Measurements from ENCODE around the gene SMURF2.

Gene SMURF2

GRCh38 chr17:64686705-64687104 lies 24.6 kb upstream of the SMURF2 start:
- Histone ChIP-seq H4K20me1 (ENCODE audit: insufficient read depth) (no peaks in the 10 kb centered on the region), H3K4me3 (IDR thresholded peaks at IDR 0.05; ENCODE audit: insufficient read depth, low read depth, low read length) (no peak overlapping the region), H3K9ac (no peak overlapping the region), H3K79me2 (ENCODE audit: insufficient read depth, low read depth) (no peaks in the 10 kb centered on the region), H2AFZ (ENCODE audit: low read depth) (no peak overlapping the region), H3K4me2 (no peak overlapping the region), H3K27me3 (ENCODE audit: insufficient read depth, low read depth) (no peaks in the 10 kb centered on the region), H3K36me3 (ENCODE audit: insufficient read depth) (no peaks in the 10 kb centered on the region), H3K4me1 (ENCODE audit: low read depth, poor library complexity, severe bottlenecking) (no peaks in the 10 kb centered on the region), H3K27ac (no peak overlapping the region)
- no peak for TF ChIP-seq CTCF (conservative IDR thresholded peaks at IDR 0.05; ENCODE audit: low read depth, low read length)

- TF ChIP-seq CTCF (conservative IDR thresholded peaks at IDR 0.05; ENCODE audit: low read depth, low read length): no peak
- H3K4me2 ChIP-seq: no peak overlapping the region
- no peaks in the 10 kb centered on the region for H3K4me1 ChIP-seq (ENCODE audit: low read depth, poor library complexity, severe bottlenecking)
- no peak overlapping the region for H3K9ac ChIP-seq
- H3K36me3 ChIP-seq (ENCODE audit: insufficient read depth): no peaks in the 10 kb centered on the region
- H4K20me1 ChIP-seq (ENCODE audit: insufficient read depth): no peaks in the 10 kb centered on the region
- no peak overlapping the region for H3K4me3 ChIP-seq (IDR thresholded peaks at IDR 0.05; ENCODE audit: insufficient read depth, low read depth, low read length)
- H3K27ac ChIP-seq: no peak overlapping the region
- H3K27me3 ChIP-seq (ENCODE audit: insufficient read depth, low read depth): no peaks in the 10 kb centered on the region
- H2AFZ ChIP-seq (ENCODE audit: low read depth): no peak overlapping the region
- no peaks in the 10 kb centered on the region for H3K79me2 ChIP-seq (ENCODE audit: insufficient read depth, low read depth)
Measured at GRCh38 chr17:64685705-64686104, 23.6 kb upstream of the SMURF2 start.

GRCh38 chr17:64683796-64684195 lies 21.7 kb upstream of the SMURF2 start:
- H2AFZ ChIP-seq (ENCODE audit: low read depth): no peak overlapping the region
- H3K36me3 ChIP-seq (ENCODE audit: insufficient read depth): no peaks in the 10 kb centered on the region
- no peak overlapping the region for H3K27ac ChIP-seq
- H3K4me3 ChIP-seq (IDR thresholded peaks at IDR 0.05; ENCODE audit: insufficient read depth, low read depth, low read length): no peak overlapping the region
- H4K20me1 ChIP-seq (ENCODE audit: insufficient read depth): no peaks in the 10 kb centered on the region
- no peak for TF ChIP-seq CTCF (conservative IDR thresholded peaks at IDR 0.05; ENCODE audit: low read depth, low read length)
- H3K9ac ChIP-seq: no peak overlapping the region
- no peak overlapping the region for H3K4me2 ChIP-seq
- H3K27me3 ChIP-seq (ENCODE audit: insufficient read depth, low read depth): no peaks in the 10 kb centered on the region
- H3K79me2 ChIP-seq (ENCODE audit: insufficient read depth, low read depth): no peaks in the 10 kb centered on the region
- no peaks in the 10 kb centered on the region for H3K4me1 ChIP-seq (ENCODE audit: low read depth, poor library complexity, severe bottlenecking)

- no peak overlapping the region for H3K4me2 ChIP-seq
- no peak overlapping the region for H3K4me3 ChIP-seq (IDR thresholded peaks at IDR 0.05; ENCODE audit: insufficient read depth, low read depth, low read length)
- no peak for TF ChIP-seq CTCF (conservative IDR thresholded peaks at IDR 0.05; ENCODE audit: low read depth, low read length)
- no peaks in the 10 kb centered on the region for H3K36me3 ChIP-seq (ENCODE audit: insufficient read depth)
- H3K27ac ChIP-seq: no peak overlapping the region
- no peaks in the 10 kb centered on the region for H3K4me1 ChIP-seq (ENCODE audit: low read depth, poor library complexity, severe bottlenecking)
- no peak overlapping the region for H3K9ac ChIP-seq
- no peak overlapping the region for H2AFZ ChIP-seq (ENCODE audit: low read depth)
- H3K79me2 ChIP-seq (ENCODE audit: insufficient read depth, low read depth): no peaks in the 10 kb centered on the region
- H3K27me3 ChIP-seq (ENCODE audit: insufficient read depth, low read depth): no peaks in the 10 kb centered on the region
- no peaks in the 10 kb centered on the region for H4K20me1 ChIP-seq (ENCODE audit: insufficient read depth)
Measured at GRCh38 chr17:64682261-64683181, 20.4 kb upstream of the SMURF2 start.
